Measurements from ENCODE around the gene PPM1H. TPM values are rescaled to one million over a fixed set of nuclear protein-coding genes. Genes with fewer than 3 reads are reported as not detected.

PPM1H gene
- total and polyA plus RNA-seq, 2 of the 8 experiments (the other 6 are each of a cell fraction or from before 2014, with no cell fraction given), result 16.4 to 36.1 TPM

DNA sequence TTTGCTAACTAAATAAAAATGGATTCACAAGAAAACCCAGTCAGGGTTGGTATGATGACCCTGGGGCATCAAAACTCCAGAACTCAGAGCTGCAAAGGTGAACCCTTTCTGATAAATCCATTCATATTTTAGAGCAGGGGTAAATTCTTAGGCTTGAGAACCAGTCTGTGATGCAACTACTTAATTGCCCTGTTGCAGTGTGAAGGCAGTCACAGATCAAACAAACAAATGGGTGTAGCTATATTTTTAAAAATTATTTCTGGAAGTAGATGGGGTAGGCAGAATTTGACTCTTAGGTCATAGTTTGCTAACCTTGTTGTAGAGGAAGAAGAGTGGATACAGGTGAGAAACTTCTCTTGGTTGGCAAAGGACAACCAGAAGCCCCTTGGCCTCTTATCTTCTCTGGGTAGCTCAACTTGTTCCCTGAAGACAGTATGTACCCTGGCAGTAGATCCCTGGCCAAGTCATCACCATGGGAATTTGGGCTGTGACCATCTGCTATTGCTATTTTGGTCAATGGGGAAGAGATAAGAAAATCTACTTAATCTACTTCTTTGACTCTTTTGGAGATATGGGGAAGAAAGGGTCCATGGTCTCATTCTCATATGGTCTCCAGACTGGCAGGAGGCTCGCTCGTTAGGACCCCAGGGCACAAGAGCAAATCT lies 216.1 kb downstream of the PPM1H start:
- peaks cover 0 to 2% (median 0%) of the 10 kb centered on the region in 4 experiments; a peak in 1 of 8 replicates for H3K36me3 ChIP-seq (ENCODE audit: control insufficient read depth in 2 of 4, insufficient read depth in 4 of 4, low read length in 3 of 4)
- H3K27ac ChIP-seq (ENCODE audit: low read depth, low read length), result no peak overlapping the region
- no peak overlapping the region for H2BK120ac ChIP-seq (replicated peaks; ENCODE audit: low read depth, low read length)
- H3K4me2 ChIP-seq (ENCODE audit: insufficient read depth in 1 of 2, low read depth in 2 of 2, low read length in 2 of 2), result no peak overlapping the region
- no peak overlapping the region for H4K8ac ChIP-seq (ENCODE audit: extremely low read depth, insufficient read depth, low read length)
- H3K79me1 ChIP-seq (ENCODE audit: low read depth, low read length), result no peaks in the 10 kb centered on the region
- no peak overlapping the region for H4K5ac ChIP-seq (ENCODE audit: insufficient read length, low read depth, low read length)
- no peak overlapping the region for H2BK15ac ChIP-seq (ENCODE audit: low read length)
- H3K23ac ChIP-seq (ENCODE audit: insufficient read length), result no peak overlapping the region
- H2AFZ ChIP-seq (ENCODE audit: low read length), result no peak overlapping the region
- no peak overlapping the region for H3K56ac ChIP-seq (replicated peaks; ENCODE audit: insufficient read length, low read depth, low read length)
- FAIRE-seq (no peak), DNase-seq (ENCODE audit: low read depth in 1 of 2, low spot score in 2 of 2) (no peak)
- H2BK12ac ChIP-seq (ENCODE audit: low read depth, low read length), result no peak overlapping the region
- POLR2A ChIA-PET (ENCODE audit: partially characterized antibody), result interaction anchor here (1.6 kb wide), 1 partner anchor 35 kb away, joined by 3 read pairs; no protein-coding TSS in a partner anchor
- no peak overlapping the region for H2AK5ac ChIP-seq (ENCODE audit: low read depth, low read length)
- no peak overlapping the region for H2BK20ac ChIP-seq (ENCODE audit: low read length)
- CTCF ChIA-PET (ENCODE audit: partially characterized antibody), result interaction anchor here (0.5 to 2.2 kb wide), 6 partner anchors 10 to 106 kb away, joined by 3 to 5 read pairs (median 4); no protein-coding TSS in a partner anchor
- H3K18ac ChIP-seq (ENCODE audit: extremely low read depth, low read length), result no peak overlapping the region
- H3K23me2 ChIP-seq (ENCODE audit: low read depth, low read length), result no peaks in the 10 kb centered on the region
- no peaks in the 10 kb centered on the region for H3K27me3 ChIP-seq (replicated peaks in 1 of 4; ENCODE audit: control insufficient read depth in 3 of 4, extremely low read depth in 1 of 4, insufficient read depth in 3 of 4, low read length in 3 of 4)
- no peaks in the 10 kb centered on the region for H4K20me1 ChIP-seq (replicated peaks in 1 of 2; ENCODE audit: control insufficient read depth in 1 of 2, insufficient read depth in 2 of 2, low read length in 2 of 2)
- no peaks in the 10 kb centered on the region for H3K9me3 ChIP-seq (ENCODE audit: insufficient read depth in 2 of 2, low read depth in 1 of 2, low read length in 1 of 2)
- no peak overlapping the region for H3K14ac ChIP-seq (ENCODE audit: insufficient read length)
- peaks cover 8 to 15% (median 10%) of the 10 kb centered on the region in 4 experiments for H3K4me1 ChIP-seq (replicated peaks in 1 of 4; ENCODE audit: control insufficient read depth in 3 of 4, insufficient read depth in 4 of 4, low read length in 3 of 4)
- H3K4me3 ChIP-seq (ENCODE audit: extremely low read depth in 1 of 4, insufficient read depth in 2 of 4, low read depth in 3 of 4, low read length in 4 of 4), result no peak overlapping the region
- H2BK5ac ChIP-seq (ENCODE audit: low read depth, low read length), result no peak overlapping the region
- H4K91ac ChIP-seq (replicated peaks; ENCODE audit: insufficient read length, low read length), result no peak overlapping the region
- no peak overlapping the region for H3K4ac ChIP-seq (replicated peaks; ENCODE audit: insufficient read length, low read depth, low read length)
- 100% methylated on average over 2 of the region's 2 CpGs; no CpG with 5 or more reads in 1 of the 2 experiments for WGBS, 2 experiments (ENCODE audit: extremely low coverage in 1 of 2, insufficient coverage in 1 of 2, insufficient read length in 1 of 2, insufficient replicate concordance in 2 of 2, low coverage in 1 of 2, low lambda C conversion rate in 2 of 2, missing lambda C conversion rate in 1 of 2)
- H3K9ac ChIP-seq (replicated peaks in 1 of 4; ENCODE audit: extremely low read depth in 1 of 4, low read depth in 3 of 4, low read length in 3 of 4), result no peak overlapping the region
- no peaks in the 10 kb centered on the region for H3K79me2 ChIP-seq (ENCODE audit: control insufficient read depth in 1 of 2, insufficient read depth in 2 of 2, low read length in 2 of 2)
- TF ChIP-seq ASH2L (IDR thresholded peaks at IDR 0.05; ENCODE audit: low read length) (no peak), EZH2 (IDR thresholded peaks at IDR 0.05; ENCODE audit: low read depth, low read length, severe bottlenecking) (no peak), GABPA (IDR thresholded peaks at IDR 0.05; ENCODE audit: borderline replicate concordance, insufficient read depth, low read length) (no peak), JUND (IDR thresholded peaks at IDR 0.05; ENCODE audit: low read length) (no peak)
- TF ChIP-seq, protein P1, sequence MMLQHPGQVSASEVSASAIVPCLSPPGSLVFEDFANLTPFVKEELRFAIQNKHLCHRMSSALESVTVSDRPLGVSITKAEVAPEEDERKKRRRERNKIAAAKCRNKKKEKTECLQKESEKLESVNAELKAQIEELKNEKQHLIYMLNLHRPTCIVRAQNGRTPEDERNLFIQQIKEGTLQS (IDR thresholded peaks at IDR 0.05; ENCODE audit: insufficient read depth, low read depth, low read length), result no peak
